ENCODE measurements around the gene RITA1. TPM values are rescaled to one million over a fixed set of nuclear protein-coding genes. Genes with fewer than 3 reads are reported as not detected.

The RITA1 gene
- total and polyA plus RNA-seq, 4 donors = 10.6 to 18.1 (median 14.9) TPM

DNA sequence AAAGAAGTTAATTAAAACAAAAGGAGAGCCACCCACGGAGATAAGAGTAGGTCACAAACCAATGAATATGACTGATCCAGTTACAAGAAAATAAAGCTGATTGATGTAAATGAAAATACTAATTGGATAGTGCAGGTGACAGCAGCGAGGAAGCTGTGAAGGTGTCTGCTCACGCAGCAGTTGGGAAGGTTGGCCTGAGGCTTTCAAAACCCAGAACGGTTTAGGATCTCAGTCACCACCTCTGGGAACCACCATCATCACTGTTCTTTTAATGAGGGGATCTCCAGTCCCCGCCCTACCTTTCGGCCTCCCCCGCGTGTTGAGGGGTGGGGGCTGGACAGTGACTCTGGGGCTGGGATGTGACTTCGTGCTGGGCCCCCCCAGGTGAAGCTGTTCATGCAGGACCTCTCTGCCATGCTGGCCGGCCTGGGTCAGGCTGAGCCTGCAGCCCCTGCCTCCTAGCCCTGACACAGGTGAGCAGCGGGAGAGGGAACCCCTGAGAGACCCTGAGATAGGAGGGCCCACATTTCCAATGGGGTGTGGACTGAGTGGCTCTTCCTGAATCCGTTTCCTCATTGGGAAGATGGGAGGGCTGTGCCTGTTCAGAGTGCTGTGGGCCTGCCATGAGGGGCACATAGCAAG lies 28.2 kb upstream of the RITA1 start:
- Histone ChIP-seq H3K9me3 (ENCODE audit: control insufficient read depth in 4 of 4, low read length in 3 of 4) (no peaks in the 10 kb centered on the region), H3K27me3 (ENCODE audit: control insufficient read depth in 4 of 4, insufficient read depth in 4 of 4, low read length in 3 of 4) (peaks cover 0 to 2% (median 0%) of the 10 kb centered on the region in 4 donors), H3K36me3 (ENCODE audit: control insufficient read depth in 4 of 4, insufficient read depth in 3 of 4, low read depth in 1 of 4, low read length in 3 of 4) (peaks cover 3 to 37% (median 14%) of the 10 kb centered on the region in 4 donors), H3K9ac (ENCODE audit: low read depth in 1 of 2, low read length in 2 of 2) (no peak overlapping the region), H3K4me3 (ENCODE audit: low read depth in 1 of 3, low read length in 3 of 3) (no peak overlapping the region), H3K4me1 (ENCODE audit: control insufficient read depth in 4 of 4, insufficient read depth in 4 of 4, low read length in 3 of 4) (peaks cover 5 to 24% (median 12%) of the 10 kb centered on the region in 4 donors), H3K27ac (ENCODE audit: low read depth in 1 of 2, low read length in 2 of 2) (no peak overlapping the region)
- 94% methylated on average over 12 of the region's 12 CpGs for WGBS
- TF ChIP-seq, protein P1, sequence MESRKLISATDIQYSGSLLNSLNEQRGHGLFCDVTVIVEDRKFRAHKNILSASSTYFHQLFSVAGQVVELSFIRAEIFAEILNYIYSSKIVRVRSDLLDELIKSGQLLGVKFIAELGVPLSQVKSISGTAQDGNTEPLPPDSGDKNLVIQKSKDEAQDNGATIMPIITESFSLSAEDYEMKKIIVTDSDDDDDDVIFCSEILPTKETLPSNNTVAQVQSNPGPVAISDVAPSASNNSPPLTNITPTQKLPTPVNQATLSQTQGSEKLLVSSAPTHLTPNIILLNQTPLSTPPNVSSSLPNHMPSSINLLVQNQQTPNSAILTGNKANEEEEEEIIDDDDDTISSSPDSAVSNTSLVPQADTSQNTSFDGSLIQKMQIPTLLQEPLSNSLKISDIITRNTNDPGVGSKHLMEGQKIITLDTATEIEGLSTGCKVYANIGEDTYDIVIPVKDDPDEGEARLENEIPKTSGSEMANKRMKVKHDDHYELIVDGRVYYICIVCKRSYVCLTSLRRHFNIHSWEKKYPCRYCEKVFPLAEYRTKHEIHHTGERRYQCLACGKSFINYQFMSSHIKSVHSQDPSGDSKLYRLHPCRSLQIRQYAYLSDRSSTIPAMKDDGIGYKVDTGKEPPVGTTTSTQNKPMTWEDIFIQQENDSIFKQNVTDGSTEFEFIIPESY (IDR thresholded peaks at IDR 0.05) = no peak
- TF ChIP-seq YY1 (IDR thresholded peaks at IDR 0.05) (no peak), FOXA2 (IDR thresholded peaks at IDR 0.05) (no peak), RAD21 (IDR thresholded peaks at IDR 0.05) (no peak)
- TF ChIP-seq, protein P2, sequence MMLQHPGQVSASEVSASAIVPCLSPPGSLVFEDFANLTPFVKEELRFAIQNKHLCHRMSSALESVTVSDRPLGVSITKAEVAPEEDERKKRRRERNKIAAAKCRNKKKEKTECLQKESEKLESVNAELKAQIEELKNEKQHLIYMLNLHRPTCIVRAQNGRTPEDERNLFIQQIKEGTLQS (IDR thresholded peaks at IDR 0.05) = no peak
- no peak for DNase-seq (ENCODE audit: low spot score)

DNA sequence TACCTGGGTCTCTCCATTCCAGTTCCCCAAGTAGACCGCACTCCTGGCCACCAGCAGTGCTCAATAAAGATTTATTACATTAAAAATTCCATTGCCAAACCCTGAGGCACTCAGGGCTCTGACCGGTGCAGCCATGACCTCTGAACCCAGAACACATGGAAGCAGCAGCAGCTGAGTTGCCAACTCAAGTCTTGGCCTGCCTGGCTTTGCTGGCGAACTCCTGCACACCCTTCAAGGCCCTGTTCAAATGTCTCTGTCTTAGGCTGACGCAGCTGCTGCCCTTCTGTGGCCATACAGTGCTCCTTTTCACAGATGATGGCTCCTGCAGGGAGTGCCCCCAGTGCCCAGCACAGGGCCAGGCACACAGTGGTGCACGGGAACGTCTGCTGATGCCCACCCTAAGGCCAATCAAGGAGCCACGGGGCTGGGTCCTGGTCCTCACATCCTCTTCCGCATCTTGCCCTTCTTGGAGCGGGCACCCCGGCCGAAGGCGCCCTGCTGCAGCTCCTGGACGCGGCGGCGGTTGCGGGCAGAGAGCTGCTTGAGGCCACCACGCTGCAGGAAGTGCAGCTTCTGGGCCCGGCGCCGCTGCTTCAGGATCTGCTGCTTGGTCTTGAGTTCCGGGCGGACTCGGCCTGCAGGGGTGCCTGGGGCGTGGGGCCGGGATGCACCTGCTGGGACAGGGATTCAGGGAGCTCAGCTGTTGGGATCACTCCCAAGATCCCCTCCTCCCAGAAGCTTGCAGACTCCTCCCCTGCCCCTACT lies 26.9 kb upstream of the RITA1 start:
- no peak for DNase-seq (ENCODE audit: low spot score)
- 96% methylated on average over 26 of the region's 26 CpGs for WGBS
- H3K36me3 ChIP-seq (ENCODE audit: control insufficient read depth in 4 of 4, insufficient read depth in 3 of 4, low read depth in 1 of 4, low read length in 3 of 4) = peaks cover 7 to 43% (median 17%) of the 10 kb centered on the region in 4 donors

More for the DNA sequence above, 26.9 kb upstream of the RITA1 start:
- Histone ChIP-seq H3K27me3 (ENCODE audit: control insufficient read depth in 4 of 4, insufficient read depth in 4 of 4, low read length in 3 of 4) (peaks cover 0 to 2% (median 0%) of the 10 kb centered on the region in 4 donors), H3K4me1 (ENCODE audit: control insufficient read depth in 4 of 4, insufficient read depth in 4 of 4, low read length in 3 of 4) (peaks cover 0 to 15% (median 5%) of the 10 kb centered on the region in 4 donors), H3K9me3 (ENCODE audit: control insufficient read depth in 4 of 4, low read length in 3 of 4) (no peaks in the 10 kb centered on the region), H3K27ac (ENCODE audit: low read depth in 1 of 2, low read length in 2 of 2) (no peak overlapping the region), H3K9ac (ENCODE audit: low read depth in 1 of 2, low read length in 2 of 2) (no peak overlapping the region), H3K4me3 (ENCODE audit: low read depth in 1 of 3, low read length in 3 of 3) (no peak overlapping the region)
- TF ChIP-seq, protein P3, sequence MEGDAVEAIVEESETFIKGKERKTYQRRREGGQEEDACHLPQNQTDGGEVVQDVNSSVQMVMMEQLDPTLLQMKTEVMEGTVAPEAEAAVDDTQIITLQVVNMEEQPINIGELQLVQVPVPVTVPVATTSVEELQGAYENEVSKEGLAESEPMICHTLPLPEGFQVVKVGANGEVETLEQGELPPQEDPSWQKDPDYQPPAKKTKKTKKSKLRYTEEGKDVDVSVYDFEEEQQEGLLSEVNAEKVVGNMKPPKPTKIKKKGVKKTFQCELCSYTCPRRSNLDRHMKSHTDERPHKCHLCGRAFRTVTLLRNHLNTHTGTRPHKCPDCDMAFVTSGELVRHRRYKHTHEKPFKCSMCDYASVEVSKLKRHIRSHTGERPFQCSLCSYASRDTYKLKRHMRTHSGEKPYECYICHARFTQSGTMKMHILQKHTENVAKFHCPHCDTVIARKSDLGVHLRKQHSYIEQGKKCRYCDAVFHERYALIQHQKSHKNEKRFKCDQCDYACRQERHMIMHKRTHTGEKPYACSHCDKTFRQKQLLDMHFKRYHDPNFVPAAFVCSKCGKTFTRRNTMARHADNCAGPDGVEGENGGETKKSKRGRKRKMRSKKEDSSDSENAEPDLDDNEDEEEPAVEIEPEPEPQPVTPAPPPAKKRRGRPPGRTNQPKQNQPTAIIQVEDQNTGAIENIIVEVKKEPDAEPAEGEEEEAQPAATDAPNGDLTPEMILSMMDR (IDR thresholded peaks at IDR 0.05; ENCODE audit: low read depth, low read length, missing input control) = no peak
- no peak for TF ChIP-seq FOXA2 (IDR thresholded peaks at IDR 0.05)
- no peak for TF ChIP-seq RXRA (IDR thresholded peaks at IDR 0.05)
- TF ChIP-seq SP1 (IDR thresholded peaks at IDR 0.05) = no peak
- TF ChIP-seq, protein P2 (IDR thresholded peaks at IDR 0.05) = no peak
- TF ChIP-seq RAD21 (IDR thresholded peaks at IDR 0.05) = no peak
- TF ChIP-seq TAF1 (conservative IDR thresholded peaks at IDR 0.05) = no peak
- TF ChIP-seq GABPA (IDR thresholded peaks at IDR 0.05 in 1 of 2, conservative IDR thresholded peaks at IDR 0.05 in 1 of 2) = no peak
- TF ChIP-seq, protein P1 (IDR thresholded peaks at IDR 0.05) = no peak
- no peak for TF ChIP-seq YY1 (IDR thresholded peaks at IDR 0.05)
- no peak for TF ChIP-seq HNF4A (conservative IDR thresholded peaks at IDR 0.05)
- TF ChIP-seq EGR1 (IDR thresholded peaks at IDR 0.05; ENCODE audit: low read depth in 2 of 2) = no peak
- TF ChIP-seq, protein P4, sequence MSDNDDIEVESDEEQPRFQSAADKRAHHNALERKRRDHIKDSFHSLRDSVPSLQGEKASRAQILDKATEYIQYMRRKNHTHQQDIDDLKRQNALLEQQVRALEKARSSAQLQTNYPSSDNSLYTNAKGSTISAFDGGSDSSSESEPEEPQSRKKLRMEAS (IDR thresholded peaks at IDR 0.05) = no peak
- TF ChIP-seq, protein P5, sequence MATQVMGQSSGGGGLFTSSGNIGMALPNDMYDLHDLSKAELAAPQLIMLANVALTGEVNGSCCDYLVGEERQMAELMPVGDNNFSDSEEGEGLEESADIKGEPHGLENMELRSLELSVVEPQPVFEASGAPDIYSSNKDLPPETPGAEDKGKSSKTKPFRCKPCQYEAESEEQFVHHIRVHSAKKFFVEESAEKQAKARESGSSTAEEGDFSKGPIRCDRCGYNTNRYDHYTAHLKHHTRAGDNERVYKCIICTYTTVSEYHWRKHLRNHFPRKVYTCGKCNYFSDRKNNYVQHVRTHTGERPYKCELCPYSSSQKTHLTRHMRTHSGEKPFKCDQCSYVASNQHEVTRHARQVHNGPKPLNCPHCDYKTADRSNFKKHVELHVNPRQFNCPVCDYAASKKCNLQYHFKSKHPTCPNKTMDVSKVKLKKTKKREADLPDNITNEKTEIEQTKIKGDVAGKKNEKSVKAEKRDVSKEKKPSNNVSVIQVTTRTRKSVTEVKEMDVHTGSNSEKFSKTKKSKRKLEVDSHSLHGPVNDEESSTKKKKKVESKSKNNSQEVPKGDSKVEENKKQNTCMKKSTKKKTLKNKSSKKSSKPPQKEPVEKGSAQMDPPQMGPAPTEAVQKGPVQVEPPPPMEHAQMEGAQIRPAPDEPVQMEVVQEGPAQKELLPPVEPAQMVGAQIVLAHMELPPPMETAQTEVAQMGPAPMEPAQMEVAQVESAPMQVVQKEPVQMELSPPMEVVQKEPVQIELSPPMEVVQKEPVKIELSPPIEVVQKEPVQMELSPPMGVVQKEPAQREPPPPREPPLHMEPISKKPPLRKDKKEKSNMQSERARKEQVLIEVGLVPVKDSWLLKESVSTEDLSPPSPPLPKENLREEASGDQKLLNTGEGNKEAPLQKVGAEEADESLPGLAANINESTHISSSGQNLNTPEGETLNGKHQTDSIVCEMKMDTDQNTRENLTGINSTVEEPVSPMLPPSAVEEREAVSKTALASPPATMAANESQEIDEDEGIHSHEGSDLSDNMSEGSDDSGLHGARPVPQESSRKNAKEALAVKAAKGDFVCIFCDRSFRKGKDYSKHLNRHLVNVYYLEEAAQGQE (IDR thresholded peaks at IDR 0.05) = no peak
- TF ChIP-seq HNF4G (IDR thresholded peaks at IDR 0.05) = no peak
- TF ChIP-seq NR2F2 (IDR thresholded peaks at IDR 0.05) = no peak
- no peak for TF ChIP-seq JUND (IDR thresholded peaks at IDR 0.05)
- TF ChIP-seq FOXA1 (IDR thresholded peaks at IDR 0.05) = no peak
